ENCODE results near the gene HYI.

DNA sequence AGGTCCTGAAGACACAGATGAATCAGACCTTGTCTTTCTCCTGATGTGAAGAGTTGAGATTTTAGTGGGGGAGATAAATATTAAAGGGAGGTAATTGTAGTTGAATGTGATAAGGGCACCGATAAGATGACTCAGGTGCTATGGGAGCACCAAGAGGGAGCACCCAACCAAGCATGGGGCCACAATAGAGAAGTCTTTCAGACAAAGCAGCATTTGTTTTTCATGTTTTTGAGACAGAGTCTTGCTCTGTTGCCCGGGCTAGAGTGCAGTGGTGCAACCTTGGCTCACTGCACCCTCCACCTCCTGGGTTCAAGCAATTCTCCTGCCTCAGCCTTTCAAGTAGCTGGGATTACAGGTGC, 47.9 kb downstream of the HYI start:
- TF ChIP-seq POLR2A (IDR thresholded peaks at IDR 0.05; ENCODE audit: control extremely low read depth in 1 of 2, low read depth in 2 of 2, low read length in 2 of 2) (no peak), CTBP2 (IDR thresholded peaks at IDR 0.05; ENCODE audit: borderline replicate concordance, insufficient read depth, insufficient read length, low read length) (no peak), EP300 (IDR thresholded peaks at IDR 0.05; ENCODE audit: borderline replicate concordance in 1 of 2, low read depth in 2 of 2, low read length in 2 of 2) (no peak), HDAC2 (IDR thresholded peaks at IDR 0.05; ENCODE audit: borderline replicate concordance in 1 of 2, low read depth in 2 of 2, low read length in 2 of 2) (no peak)
